SIG-M5 (cell line): ENCODE data around the gene SH3GLB2.
"Not testable (repeated sequence)": the region's sequence is repeated elsewhere in the genome, so short reads cannot be mapped to it uniquely, and the experiment has no call there.

Source experiments
- DNase-seq: peaks from one replicate; lab custom pipeline; 2025; lab: John Stamatoyannopoulos, UW

Gene SH3GLB2

DNA sequence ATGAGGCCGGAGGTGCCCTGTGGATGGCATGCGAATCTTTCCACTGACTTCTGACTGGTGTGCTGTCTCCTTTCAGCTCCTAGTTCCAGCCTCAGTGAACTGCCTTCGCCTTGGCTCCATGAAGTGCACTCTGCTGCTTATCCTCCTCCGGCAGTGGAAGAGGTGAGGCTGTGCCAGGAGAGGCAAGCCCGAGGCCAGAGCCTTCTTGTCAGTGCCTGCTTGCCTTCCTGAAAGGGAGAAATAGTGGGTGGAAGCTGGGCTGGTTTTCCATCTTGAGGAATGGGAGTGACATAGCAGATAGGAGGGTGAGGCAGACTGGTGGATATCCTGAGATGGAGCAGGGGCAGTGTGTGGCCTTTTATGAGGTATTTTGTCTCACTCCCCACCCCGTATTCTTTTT is 29.7 kb downstream of the SH3GLB2 start:
- no peak for DNase-seq

DNA sequence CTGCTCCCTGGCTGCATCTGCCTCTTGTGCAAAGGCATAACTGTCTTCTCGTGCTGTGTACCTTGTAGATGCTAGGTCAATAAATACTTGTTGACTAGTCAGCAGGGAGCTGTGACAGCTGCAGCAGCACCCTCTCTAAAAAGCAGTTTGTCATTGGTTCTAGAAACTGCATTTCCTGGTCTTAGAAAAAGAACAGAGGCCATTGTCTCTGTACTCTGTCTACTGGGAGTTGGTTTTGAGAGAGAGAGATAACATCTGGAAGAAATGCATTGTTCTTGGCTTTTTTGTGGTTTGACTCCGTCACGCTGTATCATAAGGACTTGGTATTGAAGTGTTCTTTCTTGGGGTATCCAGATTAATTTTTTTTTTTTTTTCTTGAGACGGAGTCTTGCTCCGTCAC is 32.3 kb downstream of the SH3GLB2 start:
- no peak for DNase-seq

- no peak for DNase-seq
Measured at GRCh38 chr9:128992995-128993394, 35.1 kb downstream of the SH3GLB2 start.

DNA sequence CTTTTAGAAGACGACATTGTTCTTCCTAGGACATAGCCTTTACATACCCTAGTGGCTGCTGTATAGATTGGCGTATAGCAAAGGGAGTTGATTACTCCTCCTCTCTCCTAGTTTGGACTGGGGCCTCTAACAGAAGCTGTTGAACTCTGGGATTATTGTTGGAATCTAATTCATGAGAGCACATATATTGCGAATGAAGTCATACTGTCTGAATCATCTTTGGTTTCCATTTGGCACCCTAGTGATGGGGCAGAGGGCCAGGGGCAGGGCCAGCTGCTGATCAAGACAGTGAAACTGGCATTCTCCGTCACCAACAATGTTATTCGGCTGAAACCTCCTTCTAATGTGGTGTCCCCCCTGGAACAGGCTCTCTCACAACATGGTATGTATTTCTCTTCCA is 40.3 kb downstream of the SH3GLB2 start:
- no peak for DNase-seq

DNA sequence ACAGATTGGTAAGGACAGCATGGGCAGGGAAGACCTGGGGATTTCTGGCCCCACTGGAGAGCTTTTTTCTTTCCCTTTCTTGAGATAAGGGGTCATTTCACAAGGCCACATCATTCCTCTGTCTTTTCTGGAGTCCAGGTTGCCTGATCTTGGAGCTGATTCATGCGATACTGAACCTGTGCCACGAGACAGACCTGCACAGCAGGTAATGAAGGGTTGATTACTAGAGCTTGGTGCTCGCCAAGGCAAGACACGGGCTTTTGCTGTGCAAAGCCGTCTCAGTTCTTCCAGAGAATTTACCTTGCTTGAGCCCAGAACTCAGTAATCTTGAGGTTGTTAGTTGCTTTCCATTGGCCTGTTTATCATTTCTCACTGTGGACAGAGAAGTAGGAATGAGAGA is 41.5 kb downstream of the SH3GLB2 start:
- no peak for DNase-seq

- DNase-seq: no peak
Measured at GRCh38 chr9:128983536-128983935, 44.6 kb downstream of the SH3GLB2 start.

DNA sequence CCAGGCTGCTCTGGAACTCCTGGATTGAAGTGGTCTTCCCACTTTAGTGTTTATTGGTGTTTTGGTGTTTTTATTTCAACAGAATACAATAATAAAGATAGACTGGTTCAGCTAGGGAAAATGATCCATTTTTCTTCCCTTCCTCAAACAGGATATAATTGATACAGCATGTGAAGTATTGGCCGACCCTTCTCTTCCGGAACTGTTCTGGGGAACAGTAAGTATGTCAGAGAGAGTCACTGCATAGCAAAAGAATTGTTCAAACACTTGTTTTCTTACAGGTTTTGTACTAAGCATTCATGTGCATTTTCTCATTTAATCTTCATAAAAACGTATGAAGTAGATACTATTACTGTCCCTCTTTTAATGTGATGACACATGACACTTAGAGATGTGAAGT is 49.0 kb downstream of the SH3GLB2 start:
- no peak for DNase-seq

GRCh38 chr9:128972956-128973355 is 55.2 kb downstream of the SH3GLB2 start:
- no peak for DNase-seq

- DNase-seq: no peak
Measured at GRCh38 chr9:128969491-128969890, 58.6 kb downstream of the SH3GLB2 start.

- DNase-seq: not testable (repeated sequence)
Measured at GRCh38 chr9:128961403-128961802, 66.7 kb downstream of the SH3GLB2 start.
